Measurements from ENCODE around the gene DGKQ. TPM values are rescaled to one million over a fixed set of nuclear protein-coding genes. Genes with fewer than 3 reads are reported as not detected.

The DGKQ gene
- total RNA-seq, 2 donors from 2014 or later: 7.8 to 7.9 TPM

- Mint-ChIP-seq H3K36me3 (peaks cover 10 to 23% of the 10 kb centered on the region in 2 donors), H3K9me3 (peaks cover 8 to 16% of the 10 kb centered on the region in 2 donors), H3K27ac (peak overlapping the region; percentile 2 to 43)
- DNase-seq (ENCODE audit: low spot score in 2 of 2): no peak
- peak in 1 of 2 donors; percentile 47 for ATAC-seq
Measured at GRCh38 chr4:915041-915474, 58.3 kb downstream of the DGKQ start.

GRCh38 chr4:914531-914930 is 58.8 kb downstream of the DGKQ start:
- H3K9me3 Mint-ChIP-seq: peaks cover 6 to 13% of the 10 kb centered on the region in 2 donors
- H3K36me3 Mint-ChIP-seq: peaks cover 6 to 18% of the 10 kb centered on the region in 2 donors
- no peak for DNase-seq (ENCODE audit: low spot score in 2 of 2)
- no peak for ATAC-seq
- H3K27ac Mint-ChIP-seq: peak overlapping the region in 1 of 2 donors; percentile 43

- ATAC-seq (no peak), DNase-seq (ENCODE audit: low spot score in 2 of 2) (no peak)
- Mint-ChIP-seq H3K9me3 (peaks cover 3 to 9% of the 10 kb centered on the region in 2 donors), H3K36me3 (peaks cover 5 to 12% of the 10 kb centered on the region in 2 donors), H3K27ac (no peak overlapping the region)
Measured at GRCh38 chr4:913280-913618, 60.1 kb downstream of the DGKQ start.

- Mint-ChIP-seq H3K27ac (peak overlapping the region in 1 of 2 donors; percentile 38), H3K9me3 (peaks cover 0 to 5% of the 10 kb centered on the region in 2 donors), H3K36me3 (peaks cover 5 to 6% of the 10 kb centered on the region in 2 donors)
- DNase-seq (ENCODE audit: low spot score in 2 of 2): no peak
- ATAC-seq: no peak
Measured at GRCh38 chr4:912548-913279, 60.7 kb downstream of the DGKQ start.

GRCh38 chr4:911871-912490 is 61.4 kb downstream of the DGKQ start:
- no peak for DNase-seq (ENCODE audit: low spot score in 2 of 2)
- peak overlapping the region in 1 of 2 donors; percentile 23 for H3K27ac Mint-ChIP-seq
- H3K9me3 Mint-ChIP-seq: no peaks in the 10 kb centered on the region
- no peak for ATAC-seq
- H3K36me3 Mint-ChIP-seq: peaks cover under 1 to 5% of the 10 kb centered on the region in 2 donors

- no peak for ATAC-seq
- no peak for DNase-seq (ENCODE audit: low spot score in 2 of 2)
- H3K36me3 Mint-ChIP-seq: peaks cover 5 to 7% of the 10 kb centered on the region in 2 donors
- H3K9me3 Mint-ChIP-seq: no peaks in the 10 kb centered on the region
- H3K27ac Mint-ChIP-seq: peak overlapping the region in 1 of 2 donors; percentile 23
Measured at GRCh38 chr4:911221-911751, 62.1 kb downstream of the DGKQ start.

GRCh38 chr4:910366-911091 is 62.8 kb downstream of the DGKQ start:
- no peak for DNase-seq (ENCODE audit: low spot score in 2 of 2)
- Mint-ChIP-seq H3K27ac (peak overlapping the region; percentile 7 to 23), H3K9me3 (no peaks in the 10 kb centered on the region), H3K36me3 (peaks cover 5 to 14% of the 10 kb centered on the region in 2 donors)
- no peak for ATAC-seq

GRCh38 chr4:909821-910220 is 63.5 kb downstream of the DGKQ start:
- Mint-ChIP-seq H3K36me3 (peaks cover 5 to 20% of the 10 kb centered on the region in 2 donors), H3K27ac (peak overlapping the region in 1 of 2 donors; percentile 76), H3K9me3 (no peaks in the 10 kb centered on the region)
- ATAC-seq (no peak), DNase-seq (ENCODE audit: low spot score in 2 of 2) (no peak)

GRCh38 chr4:909131-909571 is 64.2 kb downstream of the DGKQ start:
- no peak for DNase-seq (ENCODE audit: low spot score in 2 of 2)
- H3K36me3 Mint-ChIP-seq: peaks cover 5 to 20% of the 10 kb centered on the region in 2 donors
- no peak for ATAC-seq
- peak overlapping the region; percentile 50 to 76 for H3K27ac Mint-ChIP-seq
- H3K9me3 Mint-ChIP-seq: no peaks in the 10 kb centered on the region

Other genes with a start within 250 kb of the DGKQ start
- gene CPLX1, start 147.4 kb downstream of the DGKQ start, total RNA-seq: 1 to 10 TPM in 1 of 2 donors, under 1 TPM in 1; 0.11 to 1.9 TPM
- 100 to 1,000 TPM; 124 to 171 TPM for gene GAK, start 41.3 kb downstream of the DGKQ start, total RNA-seq
- gene TMEM175, start 41.1 kb downstream of the DGKQ start, total RNA-seq: 10 to 100 TPM; 12.1 to 13.9 TPM
- gene IDUA, start 13.5 kb upstream of the DGKQ start, total RNA-seq: 10 to 100 TPM in 1 of 2 donors, 1 to 10 TPM in 1; 8.5 to 23.3 TPM
- not detected for gene SLC26A1, start 19.8 kb upstream of the DGKQ start, total RNA-seq
- 10 to 100 TPM; 10.3 to 27.6 TPM for gene FGFRL1, start 38.1 kb upstream of the DGKQ start, total RNA-seq
- gene RNF212, start 140.0 kb upstream of the DGKQ start, total RNA-seq: 1 to 10 TPM; 3.5 to 4.5 TPM
- gene SPON2, start 199.0 kb upstream of the DGKQ start, total RNA-seq: 10 to 100 TPM in 1 of 2 donors, 1 to 10 TPM in 1; 7.0 to 17.4 TPM